ENCODE data around the gene ST3GAL3. TPM values are rescaled to one million over a fixed set of nuclear protein-coding genes. Genes with fewer than 3 reads are reported as not detected.

ST3GAL3 gene
- total RNA-seq, 4 donors from 2014 or later, result 30.2 to 41.4 (median 33.2) TPM

DNA sequence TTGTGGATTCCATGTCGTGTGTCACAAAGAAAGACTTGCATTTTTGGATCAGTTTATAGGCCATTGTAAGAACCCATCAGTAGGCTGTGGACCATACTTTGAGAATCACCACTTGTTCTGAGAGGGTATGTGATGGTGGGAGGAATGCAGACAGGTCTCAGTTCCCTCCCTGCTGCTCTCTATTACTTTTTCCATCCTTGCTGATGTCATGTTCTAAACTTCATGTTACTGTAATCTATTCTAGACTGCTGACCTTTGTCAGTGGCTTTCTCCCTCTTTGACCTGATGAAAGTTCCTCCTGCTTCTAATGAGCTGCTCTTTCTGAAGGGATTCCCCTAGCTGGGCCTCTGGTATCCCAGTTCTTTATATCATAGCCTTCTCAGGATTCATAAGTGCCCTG, 46.1 kb downstream of the ST3GAL3 start:
- 75 to 100% methylated on average over 1 of the region's 1 CpG for WGBS, 2 donors (ENCODE audit: low coverage in 1 of 2)
- peaks cover 0 to 3% of the 10 kb centered on the region in 2 donors for H3K36me3 ChIP-seq
- H3K27ac ChIP-seq, result no peak overlapping the region
- H3K4me3 ChIP-seq, result no peak overlapping the region
- ATAC-seq, result no peak
- TF ChIP-seq, protein P1, sequence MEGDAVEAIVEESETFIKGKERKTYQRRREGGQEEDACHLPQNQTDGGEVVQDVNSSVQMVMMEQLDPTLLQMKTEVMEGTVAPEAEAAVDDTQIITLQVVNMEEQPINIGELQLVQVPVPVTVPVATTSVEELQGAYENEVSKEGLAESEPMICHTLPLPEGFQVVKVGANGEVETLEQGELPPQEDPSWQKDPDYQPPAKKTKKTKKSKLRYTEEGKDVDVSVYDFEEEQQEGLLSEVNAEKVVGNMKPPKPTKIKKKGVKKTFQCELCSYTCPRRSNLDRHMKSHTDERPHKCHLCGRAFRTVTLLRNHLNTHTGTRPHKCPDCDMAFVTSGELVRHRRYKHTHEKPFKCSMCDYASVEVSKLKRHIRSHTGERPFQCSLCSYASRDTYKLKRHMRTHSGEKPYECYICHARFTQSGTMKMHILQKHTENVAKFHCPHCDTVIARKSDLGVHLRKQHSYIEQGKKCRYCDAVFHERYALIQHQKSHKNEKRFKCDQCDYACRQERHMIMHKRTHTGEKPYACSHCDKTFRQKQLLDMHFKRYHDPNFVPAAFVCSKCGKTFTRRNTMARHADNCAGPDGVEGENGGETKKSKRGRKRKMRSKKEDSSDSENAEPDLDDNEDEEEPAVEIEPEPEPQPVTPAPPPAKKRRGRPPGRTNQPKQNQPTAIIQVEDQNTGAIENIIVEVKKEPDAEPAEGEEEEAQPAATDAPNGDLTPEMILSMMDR (IDR thresholded peaks at IDR 0.05), result no peak
- no peak for TF ChIP-seq POLR2A (IDR thresholded peaks at IDR 0.05)
- no peak for TF ChIP-seq POLR2AphosphoS5 (IDR thresholded peaks at IDR 0.05)
- TF ChIP-seq EP300 (IDR thresholded peaks at IDR 0.05), result no peak
- no peaks in the 10 kb centered on the region for H3K4me1 ChIP-seq
- no peaks in the 10 kb centered on the region for H3K27me3 ChIP-seq
- H3K9me3 ChIP-seq, result no peaks in the 10 kb centered on the region

DNA sequence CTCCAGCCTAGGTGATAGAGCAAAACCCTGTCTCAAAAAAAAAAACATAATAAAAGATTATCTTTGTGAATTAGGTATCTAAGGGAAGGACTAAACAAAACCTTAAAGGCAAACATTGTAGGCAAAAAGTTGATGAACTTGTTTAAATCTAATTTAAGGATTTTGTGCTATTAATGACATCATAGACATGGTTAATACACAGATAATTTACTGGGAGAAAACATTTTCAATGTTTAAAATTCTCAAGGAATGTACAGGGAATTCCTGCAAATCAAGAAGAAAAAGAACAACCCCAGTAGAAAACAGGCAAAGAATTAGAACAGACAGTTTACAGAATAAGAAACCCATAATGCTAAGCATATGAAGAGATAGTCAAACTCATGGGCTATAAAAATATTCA, 47.6 kb downstream of the ST3GAL3 start:
- no peaks in the 10 kb centered on the region for H3K9me3 ChIP-seq
- no peaks in the 10 kb centered on the region for H3K27me3 ChIP-seq
- no peaks in the 10 kb centered on the region for H3K4me1 ChIP-seq
- TF ChIP-seq, protein P1 (IDR thresholded peaks at IDR 0.05), result no peak
- TF ChIP-seq POLR2AphosphoS5 (IDR thresholded peaks at IDR 0.05) (no peak), POLR2A (IDR thresholded peaks at IDR 0.05) (no peak), EP300 (IDR thresholded peaks at IDR 0.05) (no peak)
- no peak overlapping the region for H3K4me3 ChIP-seq
- no peak overlapping the region for H3K27ac ChIP-seq
- ATAC-seq, result no peak
- H3K36me3 ChIP-seq, result peaks cover 0 to 3% of the 10 kb centered on the region in 2 donors

DNA sequence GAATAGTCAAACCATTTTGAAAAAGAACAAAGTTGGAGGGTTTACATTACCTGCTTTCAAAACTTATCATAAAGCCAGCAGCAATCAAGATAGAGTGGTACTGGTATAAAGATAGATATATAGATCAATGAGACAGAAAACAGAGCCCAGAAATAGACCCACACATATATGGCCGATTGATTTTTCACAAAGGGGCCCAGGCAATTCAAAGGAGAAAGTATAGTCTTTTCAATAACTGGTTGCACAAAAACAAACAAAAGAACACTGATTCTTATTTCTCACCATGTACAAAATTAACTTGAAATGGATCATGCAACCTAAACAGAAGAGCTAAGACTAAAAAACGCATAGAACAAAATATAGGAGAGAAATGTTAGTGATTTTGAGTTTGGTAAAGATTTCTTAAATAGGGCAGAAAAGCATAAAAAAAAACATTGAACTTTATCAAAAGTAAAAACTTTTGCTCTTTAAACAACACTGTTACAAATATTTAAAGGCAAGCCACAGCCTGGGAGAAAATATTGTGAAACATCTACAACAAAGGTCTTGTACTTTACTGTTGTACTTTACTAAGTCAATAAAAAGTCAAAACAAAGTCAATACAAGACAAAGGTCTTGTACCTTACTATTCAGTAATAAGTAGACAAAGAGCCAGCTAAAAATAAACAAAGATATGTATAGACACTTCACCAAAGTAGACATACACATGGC, 50.2 kb downstream of the ST3GAL3 start:
- no peak for ATAC-seq
- no peak overlapping the region for H3K4me3 ChIP-seq
- peaks cover 0 to under 1% (median 0%) of the 10 kb centered on the region in 3 donors for H3K4me1 ChIP-seq
- no peaks in the 10 kb centered on the region for H3K27me3 ChIP-seq
- peaks cover 0 to 3% of the 10 kb centered on the region in 2 donors for H3K36me3 ChIP-seq
- no peak overlapping the region for H3K27ac ChIP-seq
- 85% methylated on average over 2 of the region's 2 CpGs for WGBS, 2 donors (ENCODE audit: low coverage in 1 of 2)
- TF ChIP-seq POLR2A (IDR thresholded peaks at IDR 0.05) (no peak), POLR2AphosphoS5 (IDR thresholded peaks at IDR 0.05) (no peak), EP300 (IDR thresholded peaks at IDR 0.05) (no peak)
- H3K9me3 ChIP-seq, result no peaks in the 10 kb centered on the region

DNA sequence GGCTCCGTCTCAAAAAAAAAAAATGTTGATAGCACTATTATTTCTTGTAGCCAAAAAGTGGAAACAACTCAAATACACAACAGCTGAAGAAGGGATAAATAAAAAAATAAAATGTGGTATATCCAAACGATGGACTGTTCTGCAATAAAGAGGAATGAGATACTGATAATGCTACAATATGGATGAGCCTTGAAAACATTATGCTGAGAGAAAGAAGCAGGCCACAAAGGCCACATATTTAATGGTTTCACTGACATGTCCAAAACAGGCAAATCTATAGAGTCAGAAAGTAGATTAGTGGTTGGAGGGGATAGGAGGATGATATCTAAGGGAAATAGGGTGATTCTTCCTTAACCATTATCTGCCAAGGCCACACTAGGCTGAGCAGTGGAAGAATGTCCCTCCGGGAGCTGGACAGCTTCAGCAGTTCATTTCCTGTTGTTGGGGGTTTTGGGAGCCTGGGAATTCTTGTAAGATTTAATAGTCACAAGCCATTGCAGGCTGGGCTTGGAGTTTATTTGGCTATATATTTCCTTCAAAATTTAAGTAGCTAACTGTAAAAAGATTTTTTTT, 53.5 kb downstream of the ST3GAL3 start:
- no peak overlapping the region for H3K4me3 ChIP-seq
- H3K9me3 ChIP-seq, result no peaks in the 10 kb centered on the region
- no peaks in the 10 kb centered on the region for H3K27me3 ChIP-seq
- H3K36me3 ChIP-seq, result no peaks in the 10 kb centered on the region
- WGBS, 2 donors (ENCODE audit: low coverage in 1 of 2), result 63 to 71% methylated on average over 1 to 2 of the region's 3 CpGs
- ATAC-seq, result no peak
- H3K4me1 ChIP-seq, result peaks cover 0 to 18% (median 0%) of the 10 kb centered on the region in 3 donors
- H3K27ac ChIP-seq, result no peak overlapping the region
- TF ChIP-seq EP300 (IDR thresholded peaks at IDR 0.05), result no peak
- TF ChIP-seq POLR2AphosphoS5 (IDR thresholded peaks at IDR 0.05), result no peak
- TF ChIP-seq, protein P1 (IDR thresholded peaks at IDR 0.05), result no peak
- TF ChIP-seq POLR2A (IDR thresholded peaks at IDR 0.05), result no peak

DNA sequence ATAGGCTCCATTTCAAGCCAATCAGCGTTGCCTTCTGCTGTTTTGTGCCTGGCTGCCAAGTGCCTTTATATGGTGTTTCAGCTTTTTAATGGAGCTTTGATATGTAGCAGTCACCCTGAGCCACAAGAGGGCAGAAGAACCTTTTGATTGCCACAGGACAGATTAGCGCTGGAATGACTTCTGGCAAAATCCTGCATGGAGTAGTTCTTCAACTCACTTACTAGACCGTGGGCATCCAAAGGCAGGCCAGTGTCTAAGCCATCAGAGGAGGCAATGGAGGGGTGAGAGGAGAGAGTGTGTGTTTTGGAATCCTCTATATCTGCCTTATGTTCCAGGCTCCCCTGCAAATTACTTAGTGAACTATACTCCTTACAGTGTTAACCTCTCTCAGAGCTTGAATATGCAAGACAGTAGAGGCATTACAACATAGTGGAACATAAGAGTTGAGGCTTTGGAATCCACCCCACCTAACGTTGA, 56.2 kb downstream of the ST3GAL3 start:
- H3K27ac ChIP-seq, result peak overlapping the region in 1 of 4 donors; percentile 36

More for the DNA sequence above, 56.2 kb downstream of the ST3GAL3 start:
- TF ChIP-seq, protein P1 (IDR thresholded peaks at IDR 0.05), result peak; percentile 78 to 97 (median 92)
- TF ChIP-seq POLR2AphosphoS5 (IDR thresholded peaks at IDR 0.05) (peak; percentile 44), POLR2A (IDR thresholded peaks at IDR 0.05) (no peak), EP300 (IDR thresholded peaks at IDR 0.05) (no peak)
- H3K4me1 ChIP-seq, result peaks cover 0 to 38% (median 0%) of the 10 kb centered on the region in 3 donors
- no peaks in the 10 kb centered on the region for H3K36me3 ChIP-seq
- no peaks in the 10 kb centered on the region for H3K27me3 ChIP-seq
- peak; percentile 93 for ATAC-seq
- H3K4me3 ChIP-seq, result no peak overlapping the region
- H3K9me3 ChIP-seq, result no peaks in the 10 kb centered on the region
- 0% methylated on average over 1 to 3 of the region's 4 CpGs for WGBS, 2 donors (ENCODE audit: low coverage in 1 of 2)
